Adrenal gland (tissue), 5 donors: ENCODE results near the gene USP10.

Source experiments
- CTCF ChIP-seq, 6 experiments: fragments of 450-650 bp in 4 of 6; fragments of 200-600 bp in 2 of 6; sonication (generic) in 1 of 6; IDR thresholded peaks; 1 replicate in 5 of 6; 2 replicates in 1 of 6; pipeline versions ENCODE4 v1.5.1 to v1.8.0; 2016 to 2021; ENCODE audit warnings: antibody characterized with exemption in 6 of 6, mild to moderate bottlenecking in 2 of 6, moderate library complexity in 1 of 6
- POLR2A ChIP-seq, 2 donors: fragments of 450-650 bp; IDR thresholded peaks; one replicate each; pipeline ENCODE4 v1.6.1; 2017; ENCODE audit warnings: antibody characterized with exemption in 2 of 2, mild to moderate bottlenecking in 2 of 2, moderate library complexity in 1 of 2
- donor health status: DM: no; HTN: no; CAD: no.

- no peak for TF ChIP-seq POLR2A (IDR thresholded peaks at IDR 0.05)
- TF ChIP-seq CTCF (IDR thresholded peaks at IDR 0.05) = no peak
Observed at GRCh38 chr16:84690088-84690819, 9.5 kb upstream of the USP10 start.
